PC-3 (cell line): ENCODE measurements around the gene SPATA6L. TPM values are rescaled to one million over a fixed set of nuclear protein-coding genes. Genes with fewer than 3 reads are reported as not detected.

ENCODE experiments used
- ATAC-seq: fragments of 200-7000 bp; cut with Tn5 transposase; 2 replicates; pipeline ENCODE4 v1.9.1; 2020; ENCODE audit warnings: mild to moderate bottlenecking, moderate library complexity
- BruUV-seq: library from RNA; stranded (reverse); fragments of 400-500 nt; replicated peaks from 2 replicates; lab custom pipeline; 2021; lab: Mats Ljungman, UMichigan
- CTCF ChIA-PET: fragments of 300-600 bp; sonication (Branson Sonifier 250); formaldehyde crosslinking; loops from one replicate; lab custom pipeline; 2022; ENCODE audit warnings: antibody characterized with exemption; lab: Charles Lee
- POLR2A ChIA-PET: fragments of 300-600 bp; sonication (Branson Sonifier 250); formaldehyde crosslinking; loops from one replicate; lab custom pipeline; 2022; ENCODE audit warnings: antibody characterized with exemption; ENCODE audit not compliant: unreplicated experiment; lab: Charles Lee
- DNase-seq: peaks from one replicate; pipeline ENCODE4 v3.0.0-alpha.2; 2015
- H2AFZ ChIP-seq: fragments of 300-600 bp; sonication (generic); 2 replicates; pipeline ENCODE4 v1.6.0; 2016; ENCODE audit warnings: antibody characterized with exemption, low read length
- H3F3A ChIP-seq: fragments of 300-600 bp; sonication (generic); one replicate; pipeline ENCODE4 v1.6.0; 2017; ENCODE audit warnings: antibody characterized with exemption, low read length, control low read depth, mild to moderate bottlenecking; ENCODE audit not compliant: unreplicated experiment
- H3K27ac ChIP-seq: fragments of 300-600 bp; sonication (generic); 2 replicates; pipeline ENCODE4 v1.5.1; 2016; ENCODE audit warnings: mild to moderate bottlenecking, low read length
- H3K27me3 ChIP-seq: fragments of 300-600 bp; sonication (generic); 2 replicates; pipeline ENCODE4 v1.6.1; 2016; ENCODE audit warnings: low read length, mixed read lengths
- H3K36me3 ChIP-seq: fragments of 300-600 bp; sonication (generic); 2 replicates; pipeline ENCODE4 v1.6.1; 2016; ENCODE audit warnings: low read depth, mixed run types, low read length, mixed read lengths
- H3K4me1 ChIP-seq: fragments of 300-600 bp; sonication (generic); 2 replicates; pipeline ENCODE4 v1.5.1; 2016; ENCODE audit warnings: low read length; ENCODE audit not compliant: insufficient read depth
- H3K4me2 ChIP-seq: fragments of 300-600 bp; sonication (generic); 2 replicates; pipeline ENCODE4 v1.6.0; 2016; ENCODE audit warnings: low read length
- H3K4me3 ChIP-seq: fragments of 300-600 bp; sonication (generic); 2 replicates; pipeline ENCODE4 v1.5.1; 2016; ENCODE audit warnings: mild to moderate bottlenecking, low read length, mixed read lengths
- H3K79me2 ChIP-seq: fragments of 300-600 bp; sonication (generic); 2 replicates; pipeline ENCODE4 v1.6.1; 2017; ENCODE audit warnings: low read length, mixed read lengths
- H3K9ac ChIP-seq: fragments of 300-600 bp; sonication (generic); 2 replicates; pipeline ENCODE4 v1.6.0; 2016; ENCODE audit warnings: mild to moderate bottlenecking, low read length
- H3K9me2 ChIP-seq: fragments of 300-600 bp; sonication (generic); replicated peaks from 2 replicates; pipeline ENCODE4 v1.6.1; 2016; ENCODE audit warnings: mixed run types, low read length, mixed read lengths
- H3K9me3 ChIP-seq: fragments of 300-600 bp; sonication (generic); 2 replicates; pipeline ENCODE4 v1.6.1; 2016; ENCODE audit warnings: low read length, mixed read lengths
- H4K20me1 ChIP-seq: fragments of 300-600 bp; sonication (generic); 2 replicates; pipeline ENCODE4 v1.6.1; 2016; ENCODE audit warnings: low read length, mixed read lengths
- CTCF ChIP-seq: fragments of 300-600 bp; sonication (generic); conservative IDR thresholded peaks from 2 replicates; pipeline ENCODE4 v1.5.1; 2017; ENCODE audit warnings: antibody characterized with exemption, low read depth, mild to moderate bottlenecking, low read length
- EZH2 ChIP-seq: fragments of 300-600 bp; sonication (generic); IDR thresholded peaks from one replicate; pipeline ENCODE4 v1.6.1; 2017; ENCODE audit warnings: antibody characterized with exemption, mild to moderate bottlenecking, low read length; ENCODE audit not compliant: unreplicated experiment
- EZH2phosphoT487 ChIP-seq: fragments of 300-600 bp; sonication (generic); IDR thresholded peaks from 2 replicates; pipeline ENCODE4 v1.6.1; 2018; ENCODE audit warnings: mild to moderate bottlenecking, antibody characterized with exemption, low read length, borderline replicate concordance
- intact Hi-C: fragments of 100-400 bp; cut with micrococcal nuclease; formaldehyde crosslinking; loops from 2 replicates; pipeline ENCODE4 v1.9.0; 2023
- total RNA-seq: library from RNA; depleted of rRNA; stranded (reverse); fragments of >200 nt; gene quantifications from 2 replicates; pipeline ENCODE4 v1.2.3, GENCODE V29; 2014

Gene SPATA6L
- total RNA-seq, 1 experiment from 2014 or later, result not detected

GRCh38 chr9:4671737-4672136 lies 5.5 kb upstream of the SPATA6L start:
- no TSS peak for BruUV-seq
- ATAC-seq, result no peak
- H3K4me3 ChIP-seq, result no peak overlapping the region
- ChIA-PET POLR2A (no interaction called here), CTCF (no interaction called here)
- H3F3A ChIP-seq, result no peaks in the 10 kb centered on the region
- TF ChIP-seq EZH2, result no peak
- TF ChIP-seq EZH2phosphoT487, result no peak
- no peak for TF ChIP-seq CTCF
- no peaks in the 10 kb centered on the region for H3K27me3 ChIP-seq
- peaks cover 13% of the 10 kb centered on the region for H3K4me1 ChIP-seq
- H3K4me2 ChIP-seq, result no peak overlapping the region
- H3K9me2 ChIP-seq, result no peaks in the 10 kb centered on the region
- H3K36me3 ChIP-seq, result no peaks in the 10 kb centered on the region
- DNase-seq, result no peak
- H2AFZ ChIP-seq, result no peak overlapping the region
- H3K79me2 ChIP-seq, result no peaks in the 10 kb centered on the region
- no peaks in the 10 kb centered on the region for H3K9me3 ChIP-seq
- intact Hi-C loops, result no loop called here
- H3K9ac ChIP-seq, result no peak overlapping the region
- no peak overlapping the region for H3K27ac ChIP-seq
- H4K20me1 ChIP-seq, result no peaks in the 10 kb centered on the region

- Histone ChIP-seq H3K9me2 (no peaks in the 10 kb centered on the region), H3K79me2 (peaks cover 3% of the 10 kb centered on the region; the same call in 1 of the 2 replicates), H3K27ac (no peak overlapping the region), H3K4me2 (no peak overlapping the region), H2AFZ (no peak overlapping the region), H3K4me3 (no peak overlapping the region), H3K27me3 (no peaks in the 10 kb centered on the region), H3K9me3 (no peaks in the 10 kb centered on the region), H3K9ac (no peak overlapping the region), H3F3A (no peaks in the 10 kb centered on the region), H4K20me1 (no peaks in the 10 kb centered on the region), H3K4me1 (peaks cover 22% of the 10 kb centered on the region), H3K36me3 (no peaks in the 10 kb centered on the region)
- TF ChIP-seq EZH2 (no peak), EZH2phosphoT487 (no peak), CTCF (no peak)
- intact Hi-C loops, result no loop called here
- BruUV-seq, result no TSS peak
- ChIA-PET CTCF (no interaction called here), POLR2A (no interaction called here)
- no peak for DNase-seq
- no peak for ATAC-seq
These were observed 4.3 kb upstream of the SPATA6L start for GRCh38 chr9:4670591-4670990.

- no TSS peak for BruUV-seq
- no peaks in the 10 kb centered on the region for H3K9me3 ChIP-seq
- H3K27ac ChIP-seq, result no peak overlapping the region
- no peak overlapping the region for H3K9ac ChIP-seq
- DNase-seq (no peak), ATAC-seq (no peak)
- POLR2A ChIA-PET, result no interaction called here
- peaks cover 10% of the 10 kb centered on the region for H3K79me2 ChIP-seq
- no peak overlapping the region for H3K4me3 ChIP-seq
- CTCF ChIA-PET, result no interaction called here
- H3K36me3 ChIP-seq, result no peaks in the 10 kb centered on the region
- H3F3A ChIP-seq, result no peaks in the 10 kb centered on the region
- no peak overlapping the region for H2AFZ ChIP-seq
- TF ChIP-seq CTCF, result no peak
- TF ChIP-seq EZH2, result no peak
- TF ChIP-seq EZH2phosphoT487, result no peak
- intact Hi-C loops, result no loop called here
- H3K9me2 ChIP-seq, result no peaks in the 10 kb centered on the region
- no peak overlapping the region for H3K4me2 ChIP-seq
- H4K20me1 ChIP-seq, result no peaks in the 10 kb centered on the region
- no peaks in the 10 kb centered on the region for H3K27me3 ChIP-seq
- peaks cover 23% of the 10 kb centered on the region for H3K4me1 ChIP-seq
These were observed 3.6 kb upstream of the SPATA6L start for GRCh38 chr9:4669890-4670289.
